Measurements from ENCODE around the gene ARHGAP32. TPM values are rescaled to one million over a fixed set of nuclear protein-coding genes. Genes with fewer than 3 reads are reported as not detected.
A peak's percentile ranks its signal among the peaks of the same experiment; 100 is the strongest.

ARHGAP32 gene
- total RNA-seq, 4 donors from 2014 or later, result 41.3 to 108 (median 101) TPM

DNA sequence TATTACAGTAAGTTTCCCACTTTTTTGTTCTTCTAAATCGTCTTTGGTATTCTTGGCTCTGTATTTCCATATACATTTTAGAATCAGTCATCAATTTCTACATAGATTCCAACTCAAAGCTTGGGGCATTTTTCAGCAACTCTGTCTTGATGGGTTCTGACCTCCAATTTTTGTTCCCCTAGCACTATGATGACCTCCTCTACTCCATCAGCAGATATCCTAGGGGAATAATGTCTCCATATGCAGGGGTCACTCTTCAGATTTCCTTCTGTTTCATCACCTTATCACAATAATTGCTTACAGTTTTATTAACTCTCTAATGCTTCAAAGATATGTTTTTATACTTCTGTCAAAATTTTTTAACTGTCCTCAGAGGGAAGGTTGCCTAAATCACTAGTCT, 158.1 kb downstream of the ARHGAP32 start:
- TF ChIP-seq POLR2A (IDR thresholded peaks at IDR 0.05), result no peak
- TF ChIP-seq, protein P1, sequence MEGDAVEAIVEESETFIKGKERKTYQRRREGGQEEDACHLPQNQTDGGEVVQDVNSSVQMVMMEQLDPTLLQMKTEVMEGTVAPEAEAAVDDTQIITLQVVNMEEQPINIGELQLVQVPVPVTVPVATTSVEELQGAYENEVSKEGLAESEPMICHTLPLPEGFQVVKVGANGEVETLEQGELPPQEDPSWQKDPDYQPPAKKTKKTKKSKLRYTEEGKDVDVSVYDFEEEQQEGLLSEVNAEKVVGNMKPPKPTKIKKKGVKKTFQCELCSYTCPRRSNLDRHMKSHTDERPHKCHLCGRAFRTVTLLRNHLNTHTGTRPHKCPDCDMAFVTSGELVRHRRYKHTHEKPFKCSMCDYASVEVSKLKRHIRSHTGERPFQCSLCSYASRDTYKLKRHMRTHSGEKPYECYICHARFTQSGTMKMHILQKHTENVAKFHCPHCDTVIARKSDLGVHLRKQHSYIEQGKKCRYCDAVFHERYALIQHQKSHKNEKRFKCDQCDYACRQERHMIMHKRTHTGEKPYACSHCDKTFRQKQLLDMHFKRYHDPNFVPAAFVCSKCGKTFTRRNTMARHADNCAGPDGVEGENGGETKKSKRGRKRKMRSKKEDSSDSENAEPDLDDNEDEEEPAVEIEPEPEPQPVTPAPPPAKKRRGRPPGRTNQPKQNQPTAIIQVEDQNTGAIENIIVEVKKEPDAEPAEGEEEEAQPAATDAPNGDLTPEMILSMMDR (IDR thresholded peaks at IDR 0.05), result no peak
- H3K27me3 ChIP-seq, result no peaks in the 10 kb centered on the region
- no peak for DNase-seq
- no peak overlapping the region for H3K4me3 ChIP-seq
- H3K4me1 ChIP-seq, result no peaks in the 10 kb centered on the region
- no peaks in the 10 kb centered on the region for H3K36me3 ChIP-seq
- no peak overlapping the region for H3K27ac ChIP-seq
- H3K9me3 ChIP-seq, result no peaks in the 10 kb centered on the region

DNA sequence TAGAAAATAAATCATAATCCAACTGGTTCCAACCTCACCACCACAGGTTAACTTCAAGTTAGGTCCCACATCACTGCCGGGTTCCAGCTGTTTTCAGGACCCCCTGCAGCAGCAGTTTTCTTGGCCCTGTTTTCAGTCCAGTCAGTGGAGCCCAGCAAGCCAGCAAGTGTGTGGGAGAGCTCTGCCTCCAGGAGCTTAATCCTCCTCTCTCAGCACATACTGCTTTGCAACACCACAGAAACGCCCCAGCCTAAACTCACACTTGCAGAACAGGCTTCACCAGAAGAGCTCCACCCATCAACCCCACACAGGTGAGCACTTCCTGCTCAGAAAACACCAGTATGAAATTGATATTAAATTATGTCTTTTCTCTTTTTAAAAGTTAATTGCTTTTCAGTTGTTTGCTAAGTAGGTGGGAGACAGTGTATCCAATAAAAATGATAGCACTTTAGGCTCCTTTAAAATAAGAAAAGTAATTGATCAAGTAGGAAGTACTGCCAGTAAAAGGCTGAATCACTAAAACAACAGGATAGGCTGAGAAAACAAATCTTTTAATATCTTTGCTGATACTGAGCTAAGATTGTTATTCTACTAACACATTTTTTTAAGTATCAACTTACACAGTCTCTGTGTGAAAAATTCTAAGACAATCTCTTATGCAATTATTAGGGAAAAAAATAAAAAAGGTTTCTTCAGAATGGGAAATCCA, 168.0 kb downstream of the ARHGAP32 start:
- Histone ChIP-seq H3K36me3 (no peaks in the 10 kb centered on the region), H3K9me3 (no peaks in the 10 kb centered on the region), H3K4me3 (peak overlapping the region in 3 of 4 donors; percentile 12 to 55 (median 36)), H3K4me1 (no peaks in the 10 kb centered on the region), H3K27ac (peak overlapping the region in 2 of 4 donors; percentile 40 to 77), H3K27me3 (no peaks in the 10 kb centered on the region)
- DNase-seq, result peak in 2 of 3 donors; percentile 72 to 82
- TF ChIP-seq POLR2A (IDR thresholded peaks at IDR 0.05), result peak; percentile 84
- TF ChIP-seq, protein P1 (IDR thresholded peaks at IDR 0.05), result no peak

DNA sequence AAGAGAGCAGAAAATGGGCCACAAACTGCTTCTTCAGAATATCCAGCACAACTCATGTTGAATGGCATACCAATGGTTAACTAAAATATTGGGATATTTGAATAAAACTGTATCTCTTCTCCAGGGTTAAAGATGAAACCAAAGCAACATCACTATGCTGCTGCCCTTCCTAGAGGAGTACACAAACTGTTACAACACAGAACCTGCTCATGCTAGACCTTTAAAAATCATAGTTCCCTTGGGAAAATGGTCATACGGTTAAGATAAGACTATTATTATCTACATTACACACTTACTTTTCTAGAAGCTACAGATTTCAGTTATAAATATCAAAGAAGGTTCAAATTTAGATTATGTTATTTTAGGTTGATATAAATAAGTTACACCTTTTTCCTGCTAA, 170.8 kb downstream of the ARHGAP32 start:
- H3K27ac ChIP-seq, result peak overlapping the region in 2 of 4 donors; percentile 14 to 15

DNA sequence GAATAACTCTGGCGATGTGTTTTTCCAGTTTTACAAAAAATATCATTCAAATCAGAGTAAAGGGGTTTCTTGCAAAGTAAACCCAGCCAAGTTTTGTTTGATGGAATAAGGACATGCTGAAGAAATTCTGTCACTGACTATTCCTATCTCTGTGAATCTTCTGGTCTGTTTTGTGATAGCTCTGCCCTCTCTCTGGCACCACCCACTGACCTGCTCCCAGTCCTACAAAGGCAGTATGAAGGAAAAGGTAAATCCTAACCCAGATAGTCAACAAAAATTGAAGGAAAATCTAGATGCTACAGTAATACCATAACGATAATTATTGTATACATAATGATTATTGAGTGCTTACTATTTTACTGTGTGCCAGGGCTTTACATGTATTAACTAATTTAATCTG, 173.1 kb downstream of the ARHGAP32 start:
- DNase-seq, result no peak
- TF ChIP-seq POLR2A (IDR thresholded peaks at IDR 0.05), result no peak
- TF ChIP-seq, protein P1 (IDR thresholded peaks at IDR 0.05), result peak in 3 of 6 experiments; percentile 9 to 27 (median 17)
- H3K4me3 ChIP-seq, result peak overlapping the region in 2 of 4 donors; percentile 14 to 36
- no peaks in the 10 kb centered on the region for H3K36me3 ChIP-seq
- peak overlapping the region in 2 of 4 donors; percentile 16 to 36 for H3K27ac ChIP-seq
- H3K4me1 ChIP-seq, result peaks cover 0 to 10% (median 0%) of the 10 kb centered on the region in 4 donors
- no peaks in the 10 kb centered on the region for H3K9me3 ChIP-seq
- H3K27me3 ChIP-seq, result no peaks in the 10 kb centered on the region

More for the DNA sequence above, 170.8 kb downstream of the ARHGAP32 start:
- Histone ChIP-seq H3K36me3 (no peaks in the 10 kb centered on the region), H3K27me3 (no peaks in the 10 kb centered on the region), H3K9me3 (no peaks in the 10 kb centered on the region), H3K4me3 (peak overlapping the region in 2 of 4 donors; percentile 36 to 55), H3K4me1 (no peaks in the 10 kb centered on the region)
- no peak for DNase-seq
- TF ChIP-seq, protein P1 (IDR thresholded peaks at IDR 0.05), result no peak

DNA sequence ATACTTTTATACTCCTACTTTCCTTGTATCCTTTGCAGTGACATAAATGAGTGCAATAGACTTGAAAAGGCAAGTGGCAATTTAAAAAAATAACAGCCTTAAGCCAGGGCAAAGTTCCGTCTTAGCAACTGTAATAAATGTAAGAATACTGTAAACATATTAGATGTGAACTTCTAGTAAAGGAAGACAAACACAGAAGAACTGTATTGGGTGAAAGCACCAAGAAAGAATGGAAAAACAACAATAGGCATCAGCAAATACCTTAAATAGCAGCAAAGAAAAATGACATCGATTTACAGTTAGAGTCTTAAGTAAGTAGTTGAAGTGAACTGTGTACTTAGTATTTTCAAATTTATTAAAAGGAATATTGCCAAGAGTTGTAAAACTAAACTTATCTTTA, 174.0 kb downstream of the ARHGAP32 start:
- Histone ChIP-seq H3K27ac (peak overlapping the region in 2 of 4 donors; percentile 16 to 40), H3K4me1 (peaks cover 0 to 10% (median 0%) of the 10 kb centered on the region in 4 donors), H3K9me3 (no peaks in the 10 kb centered on the region), H3K4me3 (peak overlapping the region in 2 of 4 donors; percentile 10 to 36), H3K36me3 (no peaks in the 10 kb centered on the region), H3K27me3 (no peaks in the 10 kb centered on the region)
- DNase-seq, result no peak
- TF ChIP-seq POLR2A (IDR thresholded peaks at IDR 0.05), result no peak
- TF ChIP-seq, protein P1 (IDR thresholded peaks at IDR 0.05), result no peak
